ENCODE measurements around the gene NBPF15.
"Not testable (repeated sequence)": the region's sequence is repeated elsewhere in the genome, so short reads cannot be mapped to it uniquely, and the experiment has no call there.

The NBPF15 gene

DNA sequence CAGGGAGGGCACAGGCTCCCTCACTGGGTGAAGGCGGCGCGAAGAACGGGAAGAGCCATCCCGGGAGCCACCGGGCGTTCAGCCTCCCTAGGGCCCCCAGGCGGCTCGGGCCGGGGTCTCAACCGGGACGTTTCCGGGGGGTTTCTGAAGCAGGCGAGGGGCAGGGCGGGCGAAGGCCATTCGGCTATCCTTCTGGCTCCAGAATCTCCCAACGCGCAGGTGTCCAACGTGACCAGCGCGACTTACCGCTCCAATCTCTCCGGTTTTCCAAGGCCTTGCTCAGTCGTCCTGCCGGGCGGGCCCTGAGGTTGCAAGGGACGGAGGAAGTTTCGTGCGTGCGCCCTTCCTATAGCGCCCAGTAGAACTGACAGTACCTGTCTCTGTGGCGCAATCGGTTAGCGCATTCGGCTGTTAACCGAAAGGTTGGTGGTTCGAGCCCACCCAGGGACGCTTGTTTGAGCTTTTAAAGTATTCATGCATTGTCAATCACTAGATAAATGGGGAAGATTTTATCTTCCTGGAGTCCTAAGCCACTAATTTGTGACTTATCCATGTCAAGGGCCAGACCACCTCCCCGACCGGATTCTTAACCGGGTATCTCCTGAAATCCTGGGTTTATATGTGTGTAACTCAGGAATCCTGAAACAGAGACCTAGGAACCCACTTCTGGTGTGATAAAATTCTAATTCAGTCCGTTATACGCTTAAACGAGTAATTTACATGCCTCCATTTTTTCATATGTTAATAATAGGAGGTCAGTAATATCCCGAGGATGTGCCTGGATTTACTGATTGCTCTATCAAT, 42.4 kb downstream of the NBPF15 start:
- TF ChIP-seq, protein P1, sequence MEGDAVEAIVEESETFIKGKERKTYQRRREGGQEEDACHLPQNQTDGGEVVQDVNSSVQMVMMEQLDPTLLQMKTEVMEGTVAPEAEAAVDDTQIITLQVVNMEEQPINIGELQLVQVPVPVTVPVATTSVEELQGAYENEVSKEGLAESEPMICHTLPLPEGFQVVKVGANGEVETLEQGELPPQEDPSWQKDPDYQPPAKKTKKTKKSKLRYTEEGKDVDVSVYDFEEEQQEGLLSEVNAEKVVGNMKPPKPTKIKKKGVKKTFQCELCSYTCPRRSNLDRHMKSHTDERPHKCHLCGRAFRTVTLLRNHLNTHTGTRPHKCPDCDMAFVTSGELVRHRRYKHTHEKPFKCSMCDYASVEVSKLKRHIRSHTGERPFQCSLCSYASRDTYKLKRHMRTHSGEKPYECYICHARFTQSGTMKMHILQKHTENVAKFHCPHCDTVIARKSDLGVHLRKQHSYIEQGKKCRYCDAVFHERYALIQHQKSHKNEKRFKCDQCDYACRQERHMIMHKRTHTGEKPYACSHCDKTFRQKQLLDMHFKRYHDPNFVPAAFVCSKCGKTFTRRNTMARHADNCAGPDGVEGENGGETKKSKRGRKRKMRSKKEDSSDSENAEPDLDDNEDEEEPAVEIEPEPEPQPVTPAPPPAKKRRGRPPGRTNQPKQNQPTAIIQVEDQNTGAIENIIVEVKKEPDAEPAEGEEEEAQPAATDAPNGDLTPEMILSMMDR (IDR thresholded peaks at IDR 0.05; ENCODE audit: control insufficient read depth, insufficient read depth, low read depth, low read length, missing control alignments): peak; percentile 2
- DNase-seq (ENCODE audit: low read depth): not testable (repeated sequence)
- H3K4me3 ChIP-seq (ENCODE audit: control insufficient read depth, low read depth, low read length): peak overlapping the region; percentile 42

DNA sequence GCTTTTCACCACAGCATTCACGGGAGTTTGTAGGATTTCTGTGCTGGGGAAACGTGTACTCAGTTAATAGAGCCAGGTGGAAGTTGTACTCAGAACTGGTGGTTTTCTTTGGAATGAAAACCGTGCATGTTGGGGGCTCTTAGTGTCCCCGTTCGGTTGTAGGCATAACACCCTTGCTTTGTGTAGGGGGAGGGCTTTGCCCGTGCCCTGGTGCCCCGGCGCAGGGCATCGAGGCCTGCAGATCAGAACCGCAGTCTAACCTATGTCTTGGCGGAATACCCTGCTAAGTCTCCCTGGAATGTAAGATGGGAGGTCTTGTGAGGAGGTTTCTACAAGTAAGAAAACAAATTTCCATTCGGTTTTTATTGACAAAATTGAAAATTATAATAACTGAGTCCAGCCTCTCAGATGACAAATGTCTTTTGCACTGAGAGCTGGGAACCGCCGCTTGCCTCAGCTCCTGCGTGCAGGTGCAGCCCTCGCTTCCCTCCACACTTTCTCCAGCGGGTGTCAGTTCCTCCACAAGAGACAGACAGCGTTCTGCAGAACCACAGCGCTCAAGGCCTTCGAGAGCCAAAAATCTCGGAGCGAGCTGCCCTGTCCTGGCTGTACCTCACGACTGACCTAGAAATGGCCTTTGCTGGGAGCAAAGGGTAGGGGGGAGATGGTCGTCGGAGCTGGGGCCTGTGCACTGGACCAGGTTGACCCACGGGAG, 47.9 kb downstream of the NBPF15 start:
- not testable (repeated sequence) for DNase-seq (ENCODE audit: low read depth)
- H3K4me3 ChIP-seq (ENCODE audit: control insufficient read depth, low read depth, low read length): peak overlapping the region; percentile 28; the same call in 1 of the 2 replicates

DNA sequence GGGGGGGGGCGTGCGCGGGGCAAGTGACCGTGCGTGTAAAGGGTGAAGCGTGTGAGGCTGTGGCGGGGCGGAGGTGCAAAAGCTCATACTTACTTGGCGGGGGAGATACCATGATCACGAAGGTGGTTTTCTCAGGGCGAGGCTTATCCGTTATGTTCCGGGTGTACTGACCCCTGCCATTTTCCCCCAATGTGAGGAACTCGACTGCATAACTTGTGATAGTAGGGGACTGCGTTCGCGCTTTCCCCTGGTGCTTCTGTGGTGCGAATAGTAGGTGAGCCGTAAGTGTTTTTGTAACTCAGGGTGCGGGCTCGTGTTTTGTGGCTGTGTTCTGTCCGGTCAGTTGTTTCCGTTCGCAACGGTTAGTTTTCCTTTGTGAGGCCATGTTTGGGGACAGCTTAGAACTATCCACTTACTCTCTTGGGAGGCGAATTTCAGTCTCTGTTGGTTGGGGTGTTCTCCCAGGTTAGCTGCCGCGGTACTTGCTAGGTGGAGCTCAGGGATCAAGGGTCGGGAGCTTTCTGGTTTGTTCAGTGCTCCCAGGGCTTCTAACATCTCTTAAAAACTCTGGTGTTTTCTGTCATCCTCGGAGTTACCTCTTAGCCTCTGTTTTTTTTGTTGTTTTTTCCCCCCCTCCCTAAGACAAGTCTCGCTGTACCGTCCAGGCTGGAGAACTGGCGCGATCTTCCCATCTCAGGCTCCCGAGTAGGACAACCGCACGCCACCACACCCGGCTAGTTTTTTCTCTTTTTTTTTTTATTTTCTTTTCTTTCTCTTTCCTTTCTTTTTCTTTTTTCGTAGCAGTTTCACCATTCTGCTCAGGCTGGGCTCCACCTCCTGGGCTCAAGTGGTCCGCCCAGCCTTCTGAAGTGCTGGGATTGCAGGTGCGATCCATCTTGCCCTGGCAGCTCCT, 48.7 kb downstream of the NBPF15 start:
- H3K4me3 ChIP-seq (ENCODE audit: control insufficient read depth, low read depth, low read length): peak overlapping the region; percentile 47
- peak; percentile 83 for DNase-seq (ENCODE audit: low read depth)

DNA sequence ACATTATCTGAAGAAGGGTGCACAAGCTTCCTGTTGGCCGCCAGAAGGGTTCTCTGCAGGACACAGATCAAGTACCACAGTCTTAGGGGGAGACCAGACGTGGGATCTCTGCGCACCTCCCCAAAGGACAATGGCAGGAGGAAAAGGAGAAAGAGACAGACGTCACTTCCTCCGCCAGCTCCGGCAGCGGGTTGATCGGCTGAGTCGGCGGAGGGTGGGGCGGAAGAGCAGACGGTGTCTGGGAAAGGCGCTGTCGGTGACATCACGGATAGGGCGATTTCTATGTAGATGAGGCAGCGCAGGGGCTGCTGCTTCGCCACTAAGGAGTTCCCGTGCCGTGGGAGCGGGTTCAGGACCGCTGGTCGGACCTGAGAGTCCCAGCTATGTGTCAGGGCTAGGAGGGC, 49.4 kb downstream of the NBPF15 start:
- not testable (repeated sequence) for DNase-seq (ENCODE audit: low read depth)
- H3K4me3 ChIP-seq (ENCODE audit: control insufficient read depth, low read depth, low read length): peak overlapping the region; percentile 47

DNA sequence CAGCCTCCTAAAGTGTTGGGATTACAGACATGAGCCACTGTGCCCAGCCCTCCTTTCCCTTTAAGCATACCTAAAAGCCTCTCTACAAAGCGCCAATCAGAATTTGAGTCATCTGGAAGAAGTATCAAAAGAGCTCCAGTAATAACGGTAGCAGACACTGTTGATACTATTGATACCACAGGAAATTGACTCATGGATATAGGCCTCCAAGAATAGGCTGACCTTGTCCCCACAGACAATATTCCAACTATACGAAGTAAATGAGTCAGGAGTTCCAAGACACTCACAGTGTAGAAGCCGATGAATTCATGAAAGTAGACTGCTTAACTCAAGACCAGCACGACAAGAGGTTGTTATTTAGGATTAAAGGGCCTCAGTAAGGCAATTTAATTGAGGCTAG, 58.7 kb downstream of the NBPF15 start:
- H3K4me3 ChIP-seq (ENCODE audit: control insufficient read depth, low read depth, low read length); DNase-seq (ENCODE audit: low read depth): not testable (repeated sequence)

DNA sequence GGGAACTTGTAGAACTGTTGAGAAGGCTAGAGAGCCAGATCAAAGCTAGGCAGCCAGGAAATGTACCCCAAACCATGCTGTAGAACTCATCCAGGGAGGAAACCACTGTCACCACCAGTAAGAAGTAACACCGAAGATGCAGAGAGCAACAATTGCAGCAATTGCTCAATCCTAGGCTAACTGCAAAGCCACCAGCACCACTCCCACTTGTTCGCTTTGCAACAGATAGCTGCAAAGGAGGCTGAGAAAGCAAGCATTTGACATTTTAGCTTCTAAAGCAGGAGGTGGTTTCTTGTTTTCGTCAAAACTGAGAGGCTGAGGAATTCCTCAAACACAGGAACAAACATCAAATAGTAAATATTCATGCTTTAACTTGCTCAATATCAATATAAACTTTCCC, 89.8 kb downstream of the NBPF15 start:
- DNase-seq (ENCODE audit: low read depth); H3K4me3 ChIP-seq (ENCODE audit: control insufficient read depth, low read depth, low read length): not testable (repeated sequence)
